Natural killer cell (primary cell): ENCODE results near the gene PRKD2. TPM values are rescaled to one million over a fixed set of nuclear protein-coding genes. Genes with fewer than 3 reads are reported as not detected.

Source experiments
- ATAC-seq, 3 donors: fragments of 150-1000 bp in 2 of 3; fragments of 200-7000 bp in 1 of 3; cut with Tn5 transposase; 1 replicate in 1 of 3; 2 replicates in 2 of 3; pipeline ENCODE4 v1.10.0; 2021; ENCODE audit warnings: mild to moderate bottlenecking in 2 of 3, moderate library complexity in 2 of 3
- DNase-seq, 2 donors: peaks; one replicate each; pipeline versions ENCODE4 v3.0.0 to v3.0.0-alpha.2; 2013 to 2021; ENCODE audit warnings: mixed read lengths in 1 of 2
- H3K27ac ChIP-seq: one replicate; pipeline ENCODE4 v1.5.1; 2013; ENCODE audit warnings: mild to moderate bottlenecking, low read length
- H3K27me3 ChIP-seq: one replicate; pipeline ENCODE4 v1.6.1; 2013; ENCODE audit warnings: low read length; ENCODE audit not compliant: control insufficient read depth, insufficient read depth
- H3K36me3 ChIP-seq: one replicate; pipeline ENCODE4 v1.6.1; 2013; ENCODE audit warnings: low read length; ENCODE audit not compliant: control insufficient read depth, insufficient read depth
- H3K4me1 ChIP-seq: one replicate; pipeline ENCODE4 v1.6.1; 2013; ENCODE audit warnings: low read length; ENCODE audit not compliant: control insufficient read depth, insufficient read depth
- H3K4me3 ChIP-seq: one replicate; pipeline ENCODE4 v1.5.1; 2013; ENCODE audit warnings: low read length
- H3K9me3 ChIP-seq: one replicate; pipeline ENCODE4 v1.6.1; 2013; ENCODE audit warnings: low read length; ENCODE audit not compliant: control insufficient read depth, insufficient read depth
- H3K27ac Mint-ChIP-seq, 2 donors: one replicate each; pipeline ENCODE4 v1.8.0; 2022; ENCODE audit warnings: mild to moderate bottlenecking in 2 of 2, mixed read lengths in 2 of 2, moderate library complexity in 1 of 2
- H3K27me3 Mint-ChIP-seq, 2 donors: one replicate each; pipeline ENCODE4 v1.8.0; 2022; ENCODE audit warnings: low read depth in 2 of 2, mixed read lengths in 2 of 2
- H3K36me3 Mint-ChIP-seq: one replicate; pipeline ENCODE4 v1.8.0; 2022; ENCODE audit warnings: mixed read lengths
- H3K4me1 Mint-ChIP-seq, 2 donors: one replicate each; pipeline ENCODE4 v1.8.0; 2022; ENCODE audit warnings: mixed read lengths in 2 of 2
- H3K4me3 Mint-ChIP-seq: one replicate; pipeline ENCODE4 v1.8.0; 2022; ENCODE audit warnings: mild to moderate bottlenecking, moderate library complexity, mixed read lengths
- H3K9me3 Mint-ChIP-seq, 2 donors: one replicate each; pipeline ENCODE4 v1.8.0; 2022; ENCODE audit warnings: mixed read lengths in 2 of 2
- whole genome bisulfite sequencing: methylation state at CpG from one replicate; pipeline ENCODE4 v1.1.7; 2013; ENCODE audit warnings: missing lambda C conversion rate; ENCODE audit not compliant: insufficient coverage; 5-methylcytosine and 5-hydroxymethylcytosine counted together
- intact Hi-C: fragments of 100-400 bp; cut with micrococcal nuclease; formaldehyde crosslinking; loops from one replicate; pipeline ENCODE4 v1.14.2; 2022
- total RNA-seq, 4 donors: library from RNA; stranded (reverse); fragments of 120-200 nt in 1 of 4; gene quantifications; one replicate each; pipeline versions ENCODE4 v1.2.3 to v1.2.4, GENCODE V29; 2013 to 2022
- TF ChIP-seq, protein P1 (sequence below): fragments of 200-600 bp; IDR thresholded peaks from one replicate; pipeline ENCODE4 v1.8.0; 2022; ENCODE audit warnings: antibody characterized with exemption

PRKD2 gene
- 100 to 1,000 TPM; 179 to 216 (median 203) TPM for total RNA-seq
- total RNA-seq (2013) = 67.1 TPM

DNA sequence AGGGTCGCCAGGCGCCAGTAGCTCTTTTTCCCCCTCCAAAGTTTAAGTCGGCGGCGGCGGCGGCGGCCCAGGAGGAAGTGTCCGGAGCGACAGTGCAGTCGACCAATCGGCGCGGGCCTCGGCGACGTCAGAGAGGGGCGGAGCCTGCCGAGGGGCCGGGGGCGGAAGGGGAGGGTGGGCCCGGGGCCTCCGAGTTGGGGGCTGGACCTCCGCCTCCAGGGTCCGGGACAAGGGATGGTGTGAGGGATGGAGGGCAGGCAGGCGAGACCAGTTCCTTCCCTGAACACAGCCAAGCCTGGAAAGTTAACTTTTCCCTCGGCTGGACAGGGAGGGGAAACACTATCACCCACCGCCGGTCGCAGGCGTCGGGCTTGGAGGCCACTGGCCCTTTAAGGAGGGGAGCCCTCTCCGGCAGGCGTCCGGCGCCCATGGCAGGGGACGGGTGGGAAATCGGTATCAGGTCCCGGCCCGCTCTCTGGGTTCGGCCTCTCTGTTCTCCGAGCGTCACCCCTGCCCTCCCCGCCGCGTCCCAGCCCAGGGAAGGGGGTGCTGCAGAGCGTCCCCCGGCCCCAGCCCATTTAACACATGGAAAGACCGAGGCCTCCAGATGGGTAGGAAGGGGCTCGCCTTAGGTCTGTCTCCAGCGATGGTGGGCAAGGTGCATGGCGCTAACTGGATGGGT, at the start of gene PRKD2:
Gene PRKD2, minus strand, starts transcription at position 81 of the 682 bp plus-strand sequence. CDS start 744 bp downstream, outside the sequence.
- H3K9me3 Mint-ChIP-seq = no peaks in the 10 kb centered on the region
- ATAC-seq (peak; percentile 65 to 84 (median 71)), DNase-seq (peak; percentile 87 to 93)
- no peaks in the 10 kb centered on the region for H3K36me3 Mint-ChIP-seq
- Histone ChIP-seq H3K27me3 (no peaks in the 10 kb centered on the region), H3K36me3 (peaks cover 24% of the 10 kb centered on the region), H3K27ac (peak within 1 kb of the TSS; percentile 91), H3K4me1 (peaks cover 73% of the 10 kb centered on the region), H3K9me3 (no peaks in the 10 kb centered on the region), H3K4me3 (peak within 1 kb of the TSS; percentile 93)
- intact Hi-C loops = loop anchor here (1.0 kb wide), 1 partner anchor 56 kb away; the partner anchor contains the start of gene DACT3
- TF ChIP-seq, protein P1, sequence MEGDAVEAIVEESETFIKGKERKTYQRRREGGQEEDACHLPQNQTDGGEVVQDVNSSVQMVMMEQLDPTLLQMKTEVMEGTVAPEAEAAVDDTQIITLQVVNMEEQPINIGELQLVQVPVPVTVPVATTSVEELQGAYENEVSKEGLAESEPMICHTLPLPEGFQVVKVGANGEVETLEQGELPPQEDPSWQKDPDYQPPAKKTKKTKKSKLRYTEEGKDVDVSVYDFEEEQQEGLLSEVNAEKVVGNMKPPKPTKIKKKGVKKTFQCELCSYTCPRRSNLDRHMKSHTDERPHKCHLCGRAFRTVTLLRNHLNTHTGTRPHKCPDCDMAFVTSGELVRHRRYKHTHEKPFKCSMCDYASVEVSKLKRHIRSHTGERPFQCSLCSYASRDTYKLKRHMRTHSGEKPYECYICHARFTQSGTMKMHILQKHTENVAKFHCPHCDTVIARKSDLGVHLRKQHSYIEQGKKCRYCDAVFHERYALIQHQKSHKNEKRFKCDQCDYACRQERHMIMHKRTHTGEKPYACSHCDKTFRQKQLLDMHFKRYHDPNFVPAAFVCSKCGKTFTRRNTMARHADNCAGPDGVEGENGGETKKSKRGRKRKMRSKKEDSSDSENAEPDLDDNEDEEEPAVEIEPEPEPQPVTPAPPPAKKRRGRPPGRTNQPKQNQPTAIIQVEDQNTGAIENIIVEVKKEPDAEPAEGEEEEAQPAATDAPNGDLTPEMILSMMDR = no peak
- peak within 1 kb of the TSS; percentile 98 for H3K4me3 Mint-ChIP-seq
- H3K27me3 Mint-ChIP-seq = no peaks in the 10 kb centered on the region
- H3K27ac Mint-ChIP-seq = peak within 1 kb of the TSS; percentile 95 to 99
- peaks cover 49 to 81% of the 10 kb centered on the region in 2 donors for H3K4me1 Mint-ChIP-seq
- WGBS = under 1% methylated on average over 51 of the region's 52 CpGs

DNA sequence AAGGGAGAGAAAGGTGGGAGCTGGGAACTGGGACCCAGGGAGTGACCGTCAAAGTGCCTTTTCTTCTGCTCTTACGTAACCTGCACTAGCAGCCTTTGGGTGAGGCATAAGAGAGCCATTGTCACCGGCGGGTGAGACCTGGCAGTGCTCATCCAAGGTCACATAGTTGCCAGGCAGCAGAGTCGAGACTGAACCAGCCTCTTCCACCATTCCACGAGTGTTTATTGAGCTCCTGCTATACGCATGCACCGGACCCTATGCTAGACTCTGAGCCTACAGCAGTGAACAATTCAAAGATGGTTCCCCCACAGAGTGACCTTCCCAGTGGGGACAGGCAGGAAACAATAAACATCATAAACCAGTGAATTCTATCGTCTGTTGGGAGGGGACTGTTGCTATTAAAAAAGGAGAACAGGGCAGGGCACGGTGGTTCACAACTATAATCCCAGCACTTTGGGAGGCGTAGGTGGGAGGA, 47.9 kb upstream of the PRKD2 start:
- H3K27ac Mint-ChIP-seq = no peak overlapping the region
- intact Hi-C loops = no loop called here
- no peak for DNase-seq

DNA sequence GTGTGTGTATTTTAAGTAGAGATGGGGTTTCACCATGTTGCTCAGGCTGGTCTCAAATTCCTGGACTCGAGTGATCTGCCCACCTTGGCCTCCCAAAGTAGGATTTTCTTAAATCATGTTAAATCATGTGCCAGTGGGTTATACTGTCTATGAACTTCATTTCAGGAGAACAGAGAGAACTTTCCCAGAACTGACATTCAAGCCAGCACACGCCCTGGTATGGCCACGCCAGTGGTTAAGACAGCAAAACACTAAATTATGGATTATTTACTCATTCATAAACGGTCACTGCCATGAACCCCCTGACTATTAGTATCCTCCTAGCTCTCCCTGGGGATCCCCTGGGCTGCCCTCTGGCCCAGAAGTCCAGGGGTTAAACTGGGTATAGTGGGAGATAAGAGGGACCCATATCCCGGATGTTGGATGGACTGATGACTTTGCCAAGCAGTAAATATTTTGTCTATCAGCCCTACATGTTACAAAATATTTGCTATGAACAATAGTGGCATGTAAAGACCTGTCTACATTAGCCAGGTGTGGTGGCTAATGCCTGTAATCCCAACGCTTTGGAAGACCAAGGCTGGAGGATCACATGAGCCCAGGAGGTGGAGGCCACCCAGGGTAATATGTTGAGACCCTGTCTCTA, 45.5 kb upstream of the PRKD2 start:
- H3K27me3 ChIP-seq = no peaks in the 10 kb centered on the region
- ATAC-seq = no peak
- Mint-ChIP-seq H3K36me3 (no peaks in the 10 kb centered on the region), H3K4me1 (peaks cover 7 to 9% of the 10 kb centered on the region in 2 donors), H3K4me3 (no peak overlapping the region), H3K27me3 (no peaks in the 10 kb centered on the region), H3K27ac (no peak overlapping the region), H3K9me3 (no peaks in the 10 kb centered on the region)
- DNase-seq = no peak
- H3K36me3 ChIP-seq = no peaks in the 10 kb centered on the region
- 93% methylated on average over 5 of the region's 6 CpGs for WGBS
- TF ChIP-seq, protein P1 = no peak
- no peaks in the 10 kb centered on the region for H3K9me3 ChIP-seq
- no peak overlapping the region for H3K4me3 ChIP-seq
- H3K27ac ChIP-seq = no peak overlapping the region
- intact Hi-C loops = no loop called here
- H3K4me1 ChIP-seq = peaks cover 11% of the 10 kb centered on the region

More for the DNA sequence above, 47.9 kb upstream of the PRKD2 start:
- Histone ChIP-seq H3K36me3 (no peaks in the 10 kb centered on the region), H3K27ac (no peak overlapping the region), H3K4me3 (no peak overlapping the region), H3K4me1 (peaks cover 5% of the 10 kb centered on the region), H3K9me3 (no peaks in the 10 kb centered on the region), H3K27me3 (no peaks in the 10 kb centered on the region)
- 91% methylated on average over 11 of the region's 11 CpGs for WGBS
- peaks cover 6 to 7% of the 10 kb centered on the region in 2 donors for H3K4me1 Mint-ChIP-seq
- no peaks in the 10 kb centered on the region for H3K36me3 Mint-ChIP-seq
- TF ChIP-seq, protein P1 = no peak
- H3K4me3 Mint-ChIP-seq = no peak overlapping the region
- no peaks in the 10 kb centered on the region for H3K27me3 Mint-ChIP-seq
- no peak for ATAC-seq
- no peaks in the 10 kb centered on the region for H3K9me3 Mint-ChIP-seq
